ENCODE measurements around the gene POT1. TPM values are rescaled to one million over a fixed set of nuclear protein-coding genes. Genes with fewer than 3 reads are reported as not detected.
"Not testable (repeated sequence)": the region's sequence is repeated elsewhere in the genome, so short reads cannot be mapped to it uniquely, and the experiment has no call there.

The POT1 gene
- polyA plus RNA-seq, result 18.6 TPM

GRCh38 chr7:124929467-124930172 is at the start of gene POT1:
TSS of gene POT1 (minus strand) at chr7:124929825. CDS start at chr7:124897173, 32,652 bp downstream.
- Mint-ChIP-seq H3K9me3 (no peaks in the 10 kb centered on the region), H3K27me3 (no peaks in the 10 kb centered on the region), H3K36me3 (peaks cover 2% of the 10 kb centered on the region), H3K27ac (peak within 1 kb of the TSS; percentile 76 to 98 (median 96)), H3K4me1 (peaks cover 20 to 25% (median 25%) of the 10 kb centered on the region in 3 donors), H3K4me3 (peak within 1 kb of the TSS; percentile 89 to 98 (median 95))

GRCh38 chr7:124975131-124975530 is 45.5 kb upstream of the POT1 start:
- Mint-ChIP-seq H3K4me3 (peak overlapping the region in 1 of 4 donors; percentile 13), H3K9me3 (peaks cover 0 to 17% (median 2%) of the 10 kb centered on the region in 3 donors)
- not testable (repeated sequence) for H3K36me3 Mint-ChIP-seq, H3K27me3 Mint-ChIP-seq, H3K4me1 Mint-ChIP-seq, H3K27ac Mint-ChIP-seq

- no peaks in the 10 kb centered on the region for H3K4me1 Mint-ChIP-seq
- no peak overlapping the region for H3K27ac Mint-ChIP-seq
- no peaks in the 10 kb centered on the region for H3K27me3 Mint-ChIP-seq
- no peaks in the 10 kb centered on the region for H3K36me3 Mint-ChIP-seq
- no peaks in the 10 kb centered on the region for H3K9me3 Mint-ChIP-seq
- H3K4me3 Mint-ChIP-seq, result no peak overlapping the region
These were observed 35.9 kb upstream of the POT1 start for GRCh38 chr7:124965553-124965952.

GRCh38 chr7:124959676-124960075 is 30.1 kb upstream of the POT1 start:
- Mint-ChIP-seq H3K27ac (no peak overlapping the region), H3K36me3 (no peaks in the 10 kb centered on the region), H3K4me1 (peaks cover 0 to 1% (median 0%) of the 10 kb centered on the region in 3 donors), H3K4me3 (no peak overlapping the region), H3K27me3 (no peaks in the 10 kb centered on the region), H3K9me3 (peaks cover 0 to 6% (median 3%) of the 10 kb centered on the region in 3 donors)

- H3K4me1 Mint-ChIP-seq, H3K27ac Mint-ChIP-seq, H3K4me3 Mint-ChIP-seq, H3K27me3 Mint-ChIP-seq, H3K9me3 Mint-ChIP-seq, H3K36me3 Mint-ChIP-seq: not testable (repeated sequence)
These were observed 28.3 kb upstream of the POT1 start for GRCh38 chr7:124957952-124958351.

DNA sequence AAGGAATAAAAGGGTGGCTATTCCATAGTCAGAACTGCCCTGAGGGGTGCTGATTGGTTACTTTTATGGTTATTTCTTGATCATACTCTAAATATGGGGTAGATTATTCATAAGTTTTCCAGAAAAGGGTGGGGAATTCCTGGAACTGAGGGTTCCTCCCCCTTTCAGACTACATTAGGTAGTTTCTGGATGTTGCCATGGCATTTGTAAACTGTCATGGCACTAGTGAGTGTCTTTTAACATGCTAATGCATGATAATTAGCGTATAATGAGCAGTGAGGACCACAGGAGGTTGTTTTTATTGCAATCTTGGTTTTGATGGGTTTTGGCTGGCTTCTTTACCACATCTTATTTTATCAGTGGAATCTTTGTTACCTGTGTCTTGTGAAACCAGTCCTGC is 26.5 kb upstream of the POT1 start:
- Mint-ChIP-seq H3K36me3 (no peaks in the 10 kb centered on the region), H3K4me3 (no peak overlapping the region), H3K27ac (no peak overlapping the region), H3K9me3 (peaks cover 0 to 6% (median 3%) of the 10 kb centered on the region in 3 donors), H3K27me3 (no peaks in the 10 kb centered on the region), H3K4me1 (peaks cover 0 to 1% (median 0%) of the 10 kb centered on the region in 3 donors)

DNA sequence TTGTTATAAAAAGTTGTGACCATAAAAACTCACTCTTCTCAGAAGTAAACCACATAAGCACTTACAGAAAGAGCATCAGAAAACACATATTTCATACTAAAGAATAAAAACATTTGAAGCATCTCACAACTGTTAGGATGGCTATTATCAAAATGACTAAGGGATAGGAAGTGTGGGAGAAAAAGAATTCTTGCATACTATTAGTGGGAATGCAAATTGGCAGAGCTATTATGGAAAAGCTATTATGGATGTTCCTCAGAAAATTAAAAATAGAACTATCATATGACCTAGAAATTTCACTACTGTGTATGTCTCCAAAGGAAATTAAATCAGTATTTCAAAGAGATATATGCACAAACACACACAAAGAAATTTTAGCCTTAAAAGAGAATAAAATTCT is 25.2 kb upstream of the POT1 start:
- Mint-ChIP-seq H3K27ac (no peak overlapping the region), H3K4me1 (peaks cover 0 to 1% (median 0%) of the 10 kb centered on the region in 3 donors), H3K9me3 (peaks cover 0 to 6% (median 3%) of the 10 kb centered on the region in 3 donors), H3K4me3 (no peak overlapping the region), H3K36me3 (no peaks in the 10 kb centered on the region), H3K27me3 (no peaks in the 10 kb centered on the region)

- Mint-ChIP-seq H3K4me1 (no peaks in the 10 kb centered on the region), H3K4me3 (no peak overlapping the region), H3K36me3 (no peaks in the 10 kb centered on the region), H3K9me3 (peaks cover 0 to 10% (median 9%) of the 10 kb centered on the region in 3 donors), H3K27me3 (peaks cover 2% of the 10 kb centered on the region), H3K27ac (no peak overlapping the region)
These were observed 16.1 kb upstream of the POT1 start for GRCh38 chr7:124945680-124946079.

- H3K27ac Mint-ChIP-seq, result no peak overlapping the region
- no peak overlapping the region for H3K4me3 Mint-ChIP-seq
- no peaks in the 10 kb centered on the region for H3K4me1 Mint-ChIP-seq
- peaks cover 2% of the 10 kb centered on the region for H3K27me3 Mint-ChIP-seq
- peaks cover 1% of the 10 kb centered on the region for H3K36me3 Mint-ChIP-seq
- H3K9me3 Mint-ChIP-seq, result peaks cover 0 to 10% (median 5%) of the 10 kb centered on the region in 3 donors
These were observed 13.8 kb upstream of the POT1 start for GRCh38 chr7:124943472-124943871.

GRCh38 chr7:124942399-124942798 is 12.8 kb upstream of the POT1 start:
- Mint-ChIP-seq H3K9me3 (peaks cover 0 to 10% (median 1%) of the 10 kb centered on the region in 3 donors), H3K4me3 (no peak overlapping the region), H3K27ac (peak overlapping the region in 1 of 3 donors; percentile 25), H3K27me3 (peaks cover 2% of the 10 kb centered on the region), H3K36me3 (peaks cover 1% of the 10 kb centered on the region), H3K4me1 (no peaks in the 10 kb centered on the region)

DNA sequence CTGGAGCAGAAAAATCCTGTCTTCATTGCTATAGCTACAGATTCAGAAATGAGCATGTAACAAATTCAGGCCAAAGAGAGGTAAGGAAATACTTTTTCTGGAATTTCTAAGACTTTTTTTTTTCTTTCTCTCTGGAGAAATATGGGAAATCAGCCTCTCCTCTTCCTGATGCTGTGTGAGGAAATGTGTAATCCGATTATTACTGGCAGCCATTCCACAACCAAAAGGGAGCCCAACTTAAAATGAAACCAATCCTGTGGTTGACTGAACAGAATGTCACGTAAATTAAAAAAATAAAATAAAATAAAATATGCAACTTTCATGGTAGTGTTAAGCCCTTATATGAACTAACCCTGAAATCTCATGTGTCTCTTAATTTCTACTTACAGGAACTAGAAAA is 10.7 kb upstream of the POT1 start:
- no peak overlapping the region for H3K27ac Mint-ChIP-seq
- H3K36me3 Mint-ChIP-seq, result peaks cover 3% of the 10 kb centered on the region
- H3K27me3 Mint-ChIP-seq, result peaks cover 2% of the 10 kb centered on the region
- H3K4me3 Mint-ChIP-seq, result no peak overlapping the region
- H3K4me1 Mint-ChIP-seq, result no peaks in the 10 kb centered on the region
- H3K9me3 Mint-ChIP-seq, result peaks cover 0 to 1% (median 0%) of the 10 kb centered on the region in 3 donors

DNA sequence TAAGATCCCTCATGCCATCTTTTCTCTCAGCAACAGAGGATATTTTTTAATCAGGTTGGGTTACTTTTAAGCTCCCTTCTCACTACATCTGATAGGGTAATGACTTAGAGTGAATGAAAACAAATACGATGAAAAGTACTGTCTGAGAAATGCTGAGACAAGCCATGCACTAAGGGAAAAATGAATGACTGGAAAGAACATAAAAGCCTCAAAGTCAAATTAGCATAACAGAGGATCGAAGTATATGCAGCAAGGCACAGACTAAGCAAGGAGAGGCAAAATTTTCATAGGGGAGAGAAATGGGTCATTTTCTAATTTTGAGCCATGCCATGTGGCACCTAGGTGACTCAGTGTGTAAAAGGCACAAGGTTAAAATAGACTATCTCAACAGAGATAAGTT is 8.5 kb upstream of the POT1 start:
- H3K4me1 Mint-ChIP-seq, result no peaks in the 10 kb centered on the region

DNA sequence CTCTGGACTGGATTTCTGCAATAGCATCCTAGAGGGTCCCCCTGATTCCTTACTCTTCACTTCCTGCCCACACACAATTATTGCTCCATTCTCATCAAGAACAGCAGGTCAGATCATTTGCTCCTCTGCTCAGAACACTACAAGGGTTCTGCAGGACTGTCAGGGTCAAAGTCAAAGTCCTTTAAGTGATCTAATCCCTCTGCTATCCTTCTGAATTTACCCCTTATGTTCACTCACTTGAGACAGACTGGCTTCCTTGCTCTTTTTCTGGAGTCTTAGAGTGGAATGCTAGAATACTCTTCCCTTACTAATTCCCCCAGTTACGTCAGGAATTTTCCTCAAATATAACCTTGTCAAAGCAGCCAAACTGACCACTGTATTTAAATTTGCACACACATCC is 7.5 kb upstream of the POT1 start:
- H3K36me3 Mint-ChIP-seq, result peaks cover 3% of the 10 kb centered on the region
- H3K4me3 Mint-ChIP-seq, result no peak overlapping the region
- H3K9me3 Mint-ChIP-seq, result no peaks in the 10 kb centered on the region
- peaks cover 2% of the 10 kb centered on the region for H3K27me3 Mint-ChIP-seq
- no peak overlapping the region for H3K27ac Mint-ChIP-seq
- no peaks in the 10 kb centered on the region for H3K4me1 Mint-ChIP-seq

More for the DNA sequence above, 8.5 kb upstream of the POT1 start:
- no peak overlapping the region for H3K27ac Mint-ChIP-seq
- peaks cover 3% of the 10 kb centered on the region for H3K36me3 Mint-ChIP-seq
- H3K9me3 Mint-ChIP-seq, result no peaks in the 10 kb centered on the region
- no peak overlapping the region for H3K4me3 Mint-ChIP-seq
- peaks cover 2% of the 10 kb centered on the region for H3K27me3 Mint-ChIP-seq

DNA sequence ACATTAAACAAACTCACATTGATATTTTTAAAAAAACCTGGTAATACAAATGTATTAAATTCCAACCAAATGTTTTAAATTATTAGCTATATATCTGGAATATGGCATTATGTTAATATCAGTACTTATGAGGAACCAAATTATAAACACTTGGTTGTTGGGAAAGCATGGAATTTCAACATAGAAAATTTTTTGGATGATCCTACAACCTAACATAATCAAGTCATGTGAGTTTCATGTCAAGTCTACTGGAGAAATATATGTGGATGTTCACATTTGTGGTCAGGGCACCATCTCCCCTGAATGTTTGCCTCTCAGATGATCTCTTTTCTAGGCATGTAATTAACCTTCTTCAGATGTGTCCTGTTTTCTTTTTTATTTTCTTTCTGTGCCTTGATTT is 5.2 kb upstream of the POT1 start:
- peaks cover 3% of the 10 kb centered on the region for H3K36me3 Mint-ChIP-seq
- H3K27me3 Mint-ChIP-seq, result no peaks in the 10 kb centered on the region
- H3K4me3 Mint-ChIP-seq, result no peak overlapping the region
- H3K27ac Mint-ChIP-seq, result no peak overlapping the region
- no peaks in the 10 kb centered on the region for H3K9me3 Mint-ChIP-seq
- H3K4me1 Mint-ChIP-seq, result peaks cover 2 to 6% (median 5%) of the 10 kb centered on the region in 3 donors

- no peaks in the 10 kb centered on the region for H3K36me3 Mint-ChIP-seq
- H3K4me1 Mint-ChIP-seq, result peaks cover 14 to 25% (median 21%) of the 10 kb centered on the region in 3 donors
- H3K4me3 Mint-ChIP-seq, result peak overlapping the region in 1 of 4 donors; percentile 79
- H3K27ac Mint-ChIP-seq, result peak overlapping the region in 2 of 3 donors; percentile 1 to 52
- H3K9me3 Mint-ChIP-seq, result no peaks in the 10 kb centered on the region
- H3K27me3 Mint-ChIP-seq, result no peaks in the 10 kb centered on the region
These were observed 1.3 kb upstream of the POT1 start for GRCh38 chr7:124930655-124931597.
